GM23248 (cell line): ENCODE measurements around the gene CABP2. TPM values are rescaled to one million over a fixed set of nuclear protein-coding genes. Genes with fewer than 3 reads are reported as not detected.

Experiments
- DNase-seq: peaks from one replicate; pipeline ENCODE4 v3.0.0-alpha.2; 2015
- H2AFZ ChIP-seq: fragments of 200-600 bp; sonication (generic); 2 replicates; pipeline ENCODE4 v1.6.1; 2016; ENCODE audit warnings: antibody characterized with exemption
- H3F3A ChIP-seq: fragments of 200-600 bp; sonication (generic); 2 replicates; pipeline ENCODE4 v1.6.1; 2016; ENCODE audit warnings: mild to moderate bottlenecking, antibody characterized with exemption, mixed run types; ENCODE audit not compliant: insufficient read depth
- H3K27ac ChIP-seq: fragments of 200-600 bp; sonication (generic); 2 replicates; pipeline ENCODE4 v1.5.1; 2016; ENCODE audit warnings: mild to moderate bottlenecking
- H3K27me3 ChIP-seq: fragments of 200-600 bp; sonication (generic); replicated peaks from 2 replicates; pipeline ENCODE4 v1.6.1; 2016; ENCODE audit warnings: mild to moderate bottlenecking; ENCODE audit not compliant: insufficient read depth
- H3K36me3 ChIP-seq: fragments of 200-600 bp; sonication (generic); 2 replicates; pipeline ENCODE4 v1.6.1; 2016; ENCODE audit warnings: low read depth, mild to moderate bottlenecking
- H3K4me1 ChIP-seq: fragments of 200-600 bp; sonication (generic); 2 replicates; pipeline ENCODE4 v1.6.1; 2016; ENCODE audit warnings: mild to moderate bottlenecking; ENCODE audit not compliant: insufficient read depth
- H3K4me2 ChIP-seq: fragments of 200-600 bp; sonication (generic); one replicate; pipeline ENCODE4 v1.6.1; 2016; ENCODE audit warnings: mild to moderate bottlenecking; ENCODE audit not compliant: unreplicated experiment
- H3K4me3 ChIP-seq: fragments of 200-600 bp; sonication (generic); 2 replicates; pipeline ENCODE4 v1.5.1; 2016; ENCODE audit warnings: mild to moderate bottlenecking
- H3K79me2 ChIP-seq: fragments of 200-600 bp; sonication (generic); 2 replicates; pipeline ENCODE4 v1.6.1; 2016; ENCODE audit warnings: mild to moderate bottlenecking; ENCODE audit not compliant: insufficient read depth
- H3K9ac ChIP-seq: fragments of 200-600 bp; sonication (generic); 2 replicates; pipeline ENCODE4 v1.6.1; 2016; ENCODE audit warnings: mild to moderate bottlenecking
- H3K9me2 ChIP-seq: fragments of 200-600 bp; sonication (generic); 2 replicates; pipeline ENCODE4 v1.6.1; 2016; ENCODE audit warnings: mixed run types, mild to moderate bottlenecking, moderate library complexity; ENCODE audit not compliant: insufficient read depth
- H3K9me3 ChIP-seq: fragments of 200-600 bp; sonication (generic); one replicate; pipeline ENCODE4 v1.6.1; 2017; ENCODE audit warnings: low read depth
- H4K20me1 ChIP-seq: fragments of 200-600 bp; sonication (generic); 2 replicates; pipeline ENCODE4 v1.6.0; 2016; ENCODE audit not compliant: insufficient read depth
- EZH2 ChIP-seq: fragments of 200-600 bp; sonication (generic); IDR thresholded peaks from 2 replicates; pipeline ENCODE4 v1.6.1; 2018; ENCODE audit warnings: antibody characterized with exemption, mild to moderate bottlenecking; ENCODE audit not compliant: insufficient read depth, poor library complexity, severe bottlenecking
- EZH2phosphoT487 ChIP-seq: fragments of 200-600 bp; sonication (generic); IDR thresholded peaks from 2 replicates; pipeline ENCODE4 v1.6.1; 2018; ENCODE audit warnings: antibody characterized with exemption, moderate library complexity, mild to moderate bottlenecking, low read depth; ENCODE audit not compliant: insufficient read depth
- WGBS, 2 experiments: methylation state at CpG; one replicate each; pipeline ENCODE4 v1.1.6; 2015 to 2017; ENCODE audit warnings: low lambda C conversion rate in 2 of 2, low coverage in 1 of 2; ENCODE audit errors: missing lambda C conversion rate in 2 of 2; 5-methylcytosine and 5-hydroxymethylcytosine counted together
- in situ Hi-C: fragments of 300-500 bp; cut with MboI; formaldehyde crosslinking; loops from 2 replicates; pipeline ENCODE4 v1.15.0; 2020
- polyA plus RNA-seq: library from polyadenylated mRNA; unstranded; fragments of >200 nt; fragmentation: Nextera tagmentation; extraction: Ambion mirVana; gene quantifications from 2 replicates; pipeline ENCODE4 v1.2.1, GENCODE V29; 2016
- total RNA-seq: library from RNA; depleted of rRNA; stranded (reverse); fragments of >200 nt; shearing (Covaris generic); gene quantifications from 2 replicates; pipeline ENCODE4 v1.2.3, GENCODE V29; 2014

CABP2 gene
- total and polyA plus RNA-seq, 2 experiments from 2014 or later: not detected

DNA sequence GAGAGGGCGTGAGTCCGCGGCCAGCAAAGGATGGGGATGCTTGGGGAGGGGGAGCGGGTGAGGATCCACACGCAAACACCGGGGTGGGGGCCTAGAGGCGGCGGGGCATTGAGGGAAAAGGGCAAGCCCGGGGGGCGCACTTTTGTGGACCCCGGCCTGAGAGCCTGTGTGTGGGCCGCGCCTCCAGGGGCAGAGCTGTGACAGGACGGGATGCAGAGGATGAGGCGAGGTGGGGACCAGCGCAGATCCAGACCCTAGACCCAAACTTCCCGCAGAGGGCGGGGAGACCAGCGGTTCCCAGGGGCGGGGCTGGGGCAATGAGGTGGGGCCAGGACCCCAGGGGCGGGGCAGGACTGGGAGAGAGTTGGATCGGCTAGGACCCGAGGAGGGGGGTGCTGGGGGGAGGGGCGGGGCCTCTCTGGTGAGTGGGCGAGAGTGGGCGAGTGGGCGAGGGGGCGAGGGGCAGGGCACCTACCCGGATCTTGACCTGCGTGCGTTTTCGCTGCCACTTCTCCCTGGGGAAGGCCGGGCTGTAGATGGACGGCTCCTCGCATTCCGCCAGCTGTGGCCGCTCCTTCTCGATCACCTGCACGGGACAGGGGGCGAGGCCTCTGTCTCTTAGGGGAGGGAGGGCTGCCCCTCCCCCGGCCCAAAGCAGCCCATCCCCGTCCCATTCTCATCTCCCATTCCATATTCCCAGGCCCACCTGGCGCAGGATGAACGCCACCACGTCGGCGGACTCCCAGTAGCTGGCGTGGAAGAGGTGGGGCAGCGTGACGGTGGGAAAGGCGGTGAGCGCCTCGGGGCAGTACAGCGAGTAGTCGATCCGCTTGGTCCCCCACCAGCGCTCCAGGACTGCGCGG is 28.6 kb downstream of the CABP2 start:
- H3K4me2 ChIP-seq: no peak overlapping the region
- no peak overlapping the region for H2AFZ ChIP-seq
- H3K9me3 ChIP-seq: no peaks in the 10 kb centered on the region
- in situ Hi-C loops: no loop called here
- H3K9ac ChIP-seq: no peak overlapping the region
- no peaks in the 10 kb centered on the region for H3F3A ChIP-seq
- no peaks in the 10 kb centered on the region for H3K27me3 ChIP-seq
- H3K36me3 ChIP-seq: no peaks in the 10 kb centered on the region
- H4K20me1 ChIP-seq: no peaks in the 10 kb centered on the region
- H3K4me1 ChIP-seq: no peaks in the 10 kb centered on the region
- TF ChIP-seq EZH2: no peak
- no peak for TF ChIP-seq EZH2phosphoT487
- 89 to 99% methylated on average over 20 to 59 of the region's 59 CpGs for WGBS, 2 experiments
- H3K27ac ChIP-seq: no peak overlapping the region
- H3K9me2 ChIP-seq: no peaks in the 10 kb centered on the region
- DNase-seq: no peak
- no peaks in the 10 kb centered on the region for H3K79me2 ChIP-seq
- H3K4me3 ChIP-seq: no peak overlapping the region

- Histone ChIP-seq H3F3A (no peaks in the 10 kb centered on the region), H3K4me1 (no peaks in the 10 kb centered on the region), H3K9me2 (no peaks in the 10 kb centered on the region), H3K36me3 (no peaks in the 10 kb centered on the region), H3K4me2 (no peak overlapping the region), H3K9me3 (no peaks in the 10 kb centered on the region), H3K4me3 (no peak overlapping the region), H3K79me2 (no peaks in the 10 kb centered on the region), H4K20me1 (no peaks in the 10 kb centered on the region), H3K9ac (no peak overlapping the region), H3K27me3 (no peaks in the 10 kb centered on the region), H3K27ac (no peak overlapping the region), H2AFZ (no peak overlapping the region)
- DNase-seq: no peak
- no peak for TF ChIP-seq EZH2
- no peak for TF ChIP-seq EZH2phosphoT487
- 95% methylated on average over 60 to 65 of the region's 65 CpGs for WGBS, 2 experiments
- in situ Hi-C loops: no loop called here
Observed at GRCh38 chr11:67493548-67494370, 29.5 kb downstream of the CABP2 start.

- H3F3A ChIP-seq: no peaks in the 10 kb centered on the region
- H3K9me3 ChIP-seq: no peaks in the 10 kb centered on the region
- in situ Hi-C loops: no loop called here
- no peak overlapping the region for H3K4me2 ChIP-seq
- H3K4me1 ChIP-seq: no peaks in the 10 kb centered on the region
- H3K79me2 ChIP-seq: no peaks in the 10 kb centered on the region
- H3K9ac ChIP-seq: no peak overlapping the region
- no peak for DNase-seq
- no peak overlapping the region for H3K4me3 ChIP-seq
- H3K9me2 ChIP-seq: no peaks in the 10 kb centered on the region
- no peak for TF ChIP-seq EZH2phosphoT487
- no peaks in the 10 kb centered on the region for H3K36me3 ChIP-seq
- H3K27ac ChIP-seq: no peak overlapping the region
- WGBS, 2 experiments: 76 to 83% methylated on average over 32 to 46 of the region's 46 CpGs
- H2AFZ ChIP-seq: no peak overlapping the region
- no peaks in the 10 kb centered on the region for H3K27me3 ChIP-seq
- H4K20me1 ChIP-seq: no peaks in the 10 kb centered on the region
Observed at GRCh38 chr11:67492801-67493547, 30.3 kb downstream of the CABP2 start.

GRCh38 chr11:67492069-67492727 is 31.0 kb downstream of the CABP2 start:
- no peak for TF ChIP-seq EZH2
- TF ChIP-seq EZH2phosphoT487: no peak
- no peaks in the 10 kb centered on the region for H4K20me1 ChIP-seq
- no peaks in the 10 kb centered on the region for H3K36me3 ChIP-seq
- no peaks in the 10 kb centered on the region for H3F3A ChIP-seq
- H3K27ac ChIP-seq: no peak overlapping the region
- no peak overlapping the region for H3K9ac ChIP-seq
- H3K9me3 ChIP-seq: no peaks in the 10 kb centered on the region
- H3K27me3 ChIP-seq: no peaks in the 10 kb centered on the region
- H3K4me1 ChIP-seq: no peaks in the 10 kb centered on the region
- no peak for DNase-seq
- no peaks in the 10 kb centered on the region for H3K79me2 ChIP-seq
- in situ Hi-C loops: no loop called here
- no peaks in the 10 kb centered on the region for H3K9me2 ChIP-seq
- WGBS, 2 experiments: 78 to 85% methylated on average over 19 of the region's 19 CpGs
- no peak overlapping the region for H2AFZ ChIP-seq
- H3K4me3 ChIP-seq: no peak overlapping the region
- no peak overlapping the region for H3K4me2 ChIP-seq
